AG09309 (cell line): ENCODE data around the gene NUDT3.

Experiments
- DNase-seq: peaks from one replicate; pipeline ENCODE4 v3.0.0-alpha.2; 2010; ENCODE audit warnings: low read depth
- H3K4me3 ChIP-seq: 2 replicates; pipeline ENCODE4 v1.5.1; 2011; ENCODE audit warnings: mild to moderate bottlenecking, low read depth, low read length, moderate library complexity; ENCODE audit not compliant: control insufficient read depth
- CTCF ChIP-seq: IDR thresholded peaks from 2 replicates; pipeline ENCODE4 v1.5.1; 2011; ENCODE audit warnings: mild to moderate bottlenecking, low read depth, low read length, inconsistent platforms; ENCODE audit not compliant: insufficient read depth, control insufficient read depth; ENCODE audit errors: missing control alignments

NUDT3 gene

GRCh38 chr6:34318499-34319470 lies 73.7 kb downstream of the NUDT3 start:
- DNase-seq, result no peak
- TF ChIP-seq CTCF, result no peak
- no peak overlapping the region for H3K4me3 ChIP-seq

- no peak for DNase-seq
- no peak for TF ChIP-seq CTCF
- no peak overlapping the region for H3K4me3 ChIP-seq
Measured at GRCh38 chr6:34317882-34318498, 74.5 kb downstream of the NUDT3 start.

- H3K4me3 ChIP-seq, result no peak overlapping the region
- DNase-seq, result no peak
- TF ChIP-seq CTCF, result no peak
Measured at GRCh38 chr6:34317172-34317477, 75.3 kb downstream of the NUDT3 start.

- no peak overlapping the region for H3K4me3 ChIP-seq
Measured at GRCh38 chr6:34316431-34317171, 75.9 kb downstream of the NUDT3 start.

GRCh38 chr6:34315780-34316179 lies 76.7 kb downstream of the NUDT3 start:
- no peak overlapping the region for H3K4me3 ChIP-seq
- DNase-seq, result no peak
- TF ChIP-seq CTCF, result no peak

More at GRCh38 chr6:34316431-34317171, 75.9 kb downstream of the NUDT3 start:
- DNase-seq, result no peak
- TF ChIP-seq CTCF, result no peak

- H3K4me3 ChIP-seq, result no peak overlapping the region
- TF ChIP-seq CTCF, result no peak
- no peak for DNase-seq
Measured at GRCh38 chr6:34315256-34315655, 77.2 kb downstream of the NUDT3 start.
